Measurements from ENCODE around the gene GINS2. TPM values are rescaled to one million over a fixed set of nuclear protein-coding genes. Genes with fewer than 3 reads are reported as not detected.

Gene GINS2
- total and polyA plus RNA-seq, 12 donors, result 0.06 to 7.5 (median 1.5) TPM

DNA sequence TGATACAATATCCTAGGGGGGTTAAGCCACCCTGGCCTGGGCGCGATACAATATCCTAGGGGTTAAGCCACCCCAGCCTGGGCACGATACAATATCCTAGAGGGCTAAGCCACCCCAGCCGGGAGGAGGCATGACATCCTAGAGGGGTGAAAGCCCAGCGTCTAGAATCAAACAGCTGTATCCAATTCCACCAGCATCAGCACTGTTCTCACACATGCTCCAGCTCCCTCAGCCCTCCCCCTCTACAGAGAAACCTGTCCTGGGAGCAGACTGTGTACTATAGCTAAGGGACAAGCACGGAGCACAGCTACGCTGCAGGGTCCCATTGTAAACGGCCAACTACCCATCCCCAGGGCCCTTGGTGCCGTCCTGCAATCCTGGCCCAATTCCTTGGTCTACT is 6.2 kb downstream of the GINS2 start:
- H3K27me3 ChIP-seq, result no peaks in the 10 kb centered on the region
- no peaks in the 10 kb centered on the region for H3K36me3 ChIP-seq (replicated peaks in 1 of 2)
- H3K4me1 ChIP-seq (replicated peaks in 1 of 2), result no peaks in the 10 kb centered on the region
- TF ChIP-seq POLR2A (IDR thresholded peaks at IDR 0.05), result no peak
- TF ChIP-seq, protein P1, sequence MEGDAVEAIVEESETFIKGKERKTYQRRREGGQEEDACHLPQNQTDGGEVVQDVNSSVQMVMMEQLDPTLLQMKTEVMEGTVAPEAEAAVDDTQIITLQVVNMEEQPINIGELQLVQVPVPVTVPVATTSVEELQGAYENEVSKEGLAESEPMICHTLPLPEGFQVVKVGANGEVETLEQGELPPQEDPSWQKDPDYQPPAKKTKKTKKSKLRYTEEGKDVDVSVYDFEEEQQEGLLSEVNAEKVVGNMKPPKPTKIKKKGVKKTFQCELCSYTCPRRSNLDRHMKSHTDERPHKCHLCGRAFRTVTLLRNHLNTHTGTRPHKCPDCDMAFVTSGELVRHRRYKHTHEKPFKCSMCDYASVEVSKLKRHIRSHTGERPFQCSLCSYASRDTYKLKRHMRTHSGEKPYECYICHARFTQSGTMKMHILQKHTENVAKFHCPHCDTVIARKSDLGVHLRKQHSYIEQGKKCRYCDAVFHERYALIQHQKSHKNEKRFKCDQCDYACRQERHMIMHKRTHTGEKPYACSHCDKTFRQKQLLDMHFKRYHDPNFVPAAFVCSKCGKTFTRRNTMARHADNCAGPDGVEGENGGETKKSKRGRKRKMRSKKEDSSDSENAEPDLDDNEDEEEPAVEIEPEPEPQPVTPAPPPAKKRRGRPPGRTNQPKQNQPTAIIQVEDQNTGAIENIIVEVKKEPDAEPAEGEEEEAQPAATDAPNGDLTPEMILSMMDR (IDR thresholded peaks at IDR 0.05), result no peak
- no peak overlapping the region for H3K4me3 ChIP-seq
- no peaks in the 10 kb centered on the region for H3K9me3 ChIP-seq (replicated peaks in 1 of 3)
- intact Hi-C loops (cut with DNase I), result no loop called here
- no peak for DNase-seq
- no peak overlapping the region for H3K27ac ChIP-seq
- 84 to 98% (median 89%) methylated on average over 8 to 9 of the region's 9 CpGs for WGBS, 4 donors

DNA sequence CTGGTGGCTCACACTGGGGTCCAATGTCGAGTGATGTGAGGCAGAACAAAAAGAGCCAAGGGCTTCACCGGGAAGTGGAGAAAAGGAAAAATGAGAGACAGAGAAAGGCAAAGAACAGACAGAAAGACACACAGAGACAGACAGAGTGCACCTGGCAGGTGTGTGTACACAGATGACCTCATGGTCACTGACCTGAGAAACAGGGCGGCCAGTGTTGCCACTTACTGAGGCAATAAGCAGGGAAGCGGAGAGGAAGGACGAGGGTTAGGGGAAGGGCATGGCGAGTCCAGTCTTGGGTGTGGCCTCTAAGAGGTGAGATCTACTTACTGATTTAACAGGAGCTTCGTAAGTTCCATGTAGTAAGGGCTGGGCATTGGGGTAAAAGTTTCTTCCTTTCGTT is 7.5 kb downstream of the GINS2 start:
- TF ChIP-seq POLR2A (IDR thresholded peaks at IDR 0.05), result no peak
- TF ChIP-seq, protein P1 (IDR thresholded peaks at IDR 0.05), result no peak

DNA sequence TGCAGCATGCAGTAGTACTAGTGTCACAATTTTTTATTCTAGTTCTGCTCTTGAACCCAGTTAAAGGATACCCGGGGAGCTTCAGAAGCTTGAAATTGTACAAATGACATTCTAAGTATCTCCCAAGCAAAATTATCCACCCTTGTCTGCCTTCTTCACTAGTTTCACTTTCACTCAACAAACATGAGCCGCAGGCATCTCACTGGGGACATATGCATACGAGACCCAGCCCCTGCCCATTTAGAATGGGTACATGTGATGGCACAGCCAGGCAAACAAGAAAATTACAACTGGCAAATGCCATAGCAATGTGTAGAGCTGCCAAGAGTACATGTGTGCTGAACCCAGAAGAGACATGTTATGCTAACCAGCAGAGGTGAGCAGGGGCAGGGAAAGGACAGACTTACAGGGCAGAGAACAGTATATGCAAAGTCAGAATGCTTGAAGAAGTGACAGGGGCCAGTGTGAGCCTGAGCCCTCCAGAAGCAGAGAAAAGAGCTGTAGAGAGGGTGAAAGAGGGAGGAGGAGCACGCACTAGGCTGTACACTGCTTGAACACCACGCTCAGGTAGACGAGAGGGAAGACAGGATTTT is 8.3 kb downstream of the GINS2 start:
- TF ChIP-seq POLR2A (IDR thresholded peaks at IDR 0.05), result no peak
- TF ChIP-seq, protein P1 (IDR thresholded peaks at IDR 0.05), result no peak
- H3K27ac ChIP-seq, result no peak overlapping the region
- intact Hi-C loops (cut with DNase I), result no loop called here
- no peak for DNase-seq
- H3K4me1 ChIP-seq (replicated peaks in 1 of 2), result peaks cover 0 to 2% of the 10 kb centered on the region in 2 donors
- 89 to 94% (median 92%) methylated on average over 5 to 6 of the region's 6 CpGs for WGBS, 4 donors
- no peak overlapping the region for H3K4me3 ChIP-seq
- peaks cover 0 to 13% of the 10 kb centered on the region in 2 donors for H3K36me3 ChIP-seq (replicated peaks in 1 of 2)
- no peaks in the 10 kb centered on the region for H3K9me3 ChIP-seq (replicated peaks in 1 of 3)
- H3K27me3 ChIP-seq, result no peaks in the 10 kb centered on the region

More for the DNA sequence above, 7.5 kb downstream of the GINS2 start:
- WGBS, 4 donors, result 90 to 97% (median 95%) methylated on average over 8 of the region's 8 CpGs
- no peaks in the 10 kb centered on the region for H3K27me3 ChIP-seq
- peaks cover 0 to 8% of the 10 kb centered on the region in 2 donors for H3K36me3 ChIP-seq (replicated peaks in 1 of 2)
- intact Hi-C loops (cut with DNase I), result no loop called here
- no peak for DNase-seq
- no peak overlapping the region for H3K4me3 ChIP-seq
- H3K9me3 ChIP-seq (replicated peaks in 1 of 3), result no peaks in the 10 kb centered on the region
- H3K4me1 ChIP-seq (replicated peaks in 1 of 2), result no peaks in the 10 kb centered on the region
- no peak overlapping the region for H3K27ac ChIP-seq

DNA sequence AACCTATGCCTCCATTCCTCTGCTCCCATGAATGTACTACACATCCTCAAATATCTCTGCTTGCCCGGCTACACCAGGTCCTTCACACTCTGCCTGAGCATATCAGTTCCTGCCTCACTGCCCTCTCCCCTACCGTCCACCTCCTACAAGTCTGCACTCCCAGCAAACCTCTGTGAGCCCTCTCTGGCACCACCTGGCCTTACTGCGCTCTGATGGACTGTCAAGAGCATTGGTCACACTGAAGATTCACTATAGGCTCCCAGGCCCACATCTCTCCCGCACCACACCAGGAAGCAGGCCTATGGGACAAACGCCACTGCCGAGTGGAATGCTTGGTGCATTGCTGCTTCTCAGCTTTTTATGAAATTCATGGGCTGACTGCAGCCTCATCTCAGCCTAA is 8.9 kb downstream of the GINS2 start:
- peaks cover 0 to 8% of the 10 kb centered on the region in 2 donors for H3K4me1 ChIP-seq (replicated peaks in 1 of 2)
- H3K9me3 ChIP-seq (replicated peaks in 1 of 3), result no peaks in the 10 kb centered on the region
- H3K4me3 ChIP-seq, result no peak overlapping the region
- 89 to 96% (median 90%) methylated on average over 6 of the region's 6 CpGs for WGBS, 4 donors
- intact Hi-C loops (cut with DNase I), result no loop called here
- TF ChIP-seq, protein P1 (IDR thresholded peaks at IDR 0.05), result no peak
- TF ChIP-seq POLR2A (IDR thresholded peaks at IDR 0.05), result no peak
- H3K27me3 ChIP-seq, result no peaks in the 10 kb centered on the region
- H3K27ac ChIP-seq, result no peak overlapping the region
- peaks cover 0 to 18% of the 10 kb centered on the region in 2 donors for H3K36me3 ChIP-seq (replicated peaks in 1 of 2)
- DNase-seq, result no peak

Data from adrenal gland (tissue), 12 donors.